Left cardiac atrium (tissue), 4 donors: ENCODE results near the gene CCDC97. TPM values are rescaled to one million over a fixed set of nuclear protein-coding genes. Genes with fewer than 3 reads are reported as not detected.

Source experiments
- ATAC-seq, 2 donors: fragments of 200-7000 bp; cut with Tn5 transposase; one replicate each; pipeline ENCODE4 v1.9.1; 2020; ENCODE audit warnings: mild to moderate bottlenecking in 2 of 2, moderate library complexity in 2 of 2
- DNase-seq: peaks from one replicate; pipeline ENCODE4 v3.0.0-alpha.2; 2020
- intact Hi-C, 2 donors: fragments of 100-400 bp; cut with DNase I; formaldehyde crosslinking; loops; one replicate each; pipeline versions ENCODE4 v1.14.1 to v1.15.1; 2022 to 2023
- total RNA-seq, 2 donors: library from RNA; stranded (reverse); fragmentation: NEBNext Ultra II Directional; extraction: Animal tissue kit (Norgen Biotek cat#: 25700); gene quantifications; one replicate each; pipeline ENCODE4 v1.2.1, GENCODE V29; 2021
- donor health status: DM: no; HTN: yes; CAD: no.
- donor health status: DM: no; HTN: yes; CAD: no; lungs with severe emphysema.
- donor health status: DM: yes; HTN: yes; CAD: no.
- donor health status: Dilated cardiomyopathy.

CCDC97 gene
- total RNA-seq, 2 donors from 2014 or later, result 18.0 to 18.6 TPM

- peak; percentile 86 for DNase-seq
- intact Hi-C loops, result no loop called here
- ATAC-seq, result peak; percentile 78 to 80
These were observed 64.0 kb downstream of the CCDC97 start for GRCh38 chr19:41373993-41374392.

Other genes starting within 250 kb of the CCDC97 start
- not detected for gene CYP2A13, start 221.7 kb upstream of the CCDC97 start, total RNA-seq
- gene CYP2F1, start 195.7 kb upstream of the CCDC97 start, total RNA-seq, result not detected
- gene CYP2S1, start 117.0 kb upstream of the CCDC97 start, total RNA-seq, result 1 to 10 TPM; 1.1 to 1.3 TPM
- 10 to 100 TPM; 27.5 to 31.8 TPM for gene AXL, start 90.9 kb upstream of the CCDC97 start, total RNA-seq
- 100 to 1,000 TPM; 116 to 147 TPM for gene HNRNPUL1, start 45.8 kb upstream of the CCDC97 start, total RNA-seq
- gene TGFB1, start 43.8 kb downstream of the CCDC97 start, total RNA-seq, result 10 to 100 TPM; 29.3 to 31.5 TPM
- gene B9D2, start 54.0 kb downstream of the CCDC97 start, total RNA-seq, result 1 to 10 TPM; 3.5 to 4.1 TPM
- gene TMEM91, start 66.4 kb downstream of the CCDC97 start, total RNA-seq, result 1 to 10 TPM; 6.3 to 6.8 TPM
- 10 to 100 TPM in 1 of 2 donors, 1 to 10 TPM in 1; 8.1 to 13.4 TPM for gene EXOSC5, start 87.2 kb downstream of the CCDC97 start, total RNA-seq
- gene BCKDHA, start 87.6 kb downstream of the CCDC97 start, total RNA-seq, result 10 to 100 TPM; 24.0 to 31.4 TPM
- gene B3GNT8, start 117.2 kb downstream of the CCDC97 start, total RNA-seq, result 1 to 10 TPM; 1.4 to 3.2 TPM
- 10 to 100 TPM; 59.0 to 67.6 TPM for gene DMAC2, start 129.7 kb downstream of the CCDC97 start, total RNA-seq
- not detected for gene ERICH4, start 133.0 kb downstream of the CCDC97 start, total RNA-seq